ENCODE results near the gene PIK3C3. TPM values are rescaled to one million over a fixed set of nuclear protein-coding genes. Genes with fewer than 3 reads are reported as not detected.
"Not testable (repeated sequence)": the region's sequence is repeated elsewhere in the genome, so short reads cannot be mapped to it uniquely, and the experiment has no call there.

PIK3C3 gene
- total RNA-seq, 4 donors from 2014 or later = 35.5 to 54.7 (median 39.6) TPM

GRCh38 chr18:42005782-42006181, 50.7 kb downstream of the PIK3C3 start:
- DNase-seq (ENCODE audit: low spot score in 2 of 2) = no peak
- intact Hi-C loops (cut with DNase I; ENCODE audit: low total_unique reads) = no loop called here
- no peak overlapping the region for H3K4me3 ChIP-seq (ENCODE audit: low read depth, poor library complexity, severe bottlenecking)
- TF ChIP-seq POLR2A (IDR thresholded peaks at IDR 0.05) (no peak), CTCF (IDR thresholded peaks at IDR 0.05) (no peak)

- DNase-seq (ENCODE audit: low spot score in 2 of 2); intact Hi-C loops (cut with DNase I; ENCODE audit: low total_unique reads); H3K4me3 ChIP-seq (ENCODE audit: low read depth, poor library complexity, severe bottlenecking): not testable (repeated sequence)
Observed at GRCh38 chr18:42009457-42009856, 54.4 kb downstream of the PIK3C3 start.

- no peak overlapping the region for H3K4me3 ChIP-seq (ENCODE audit: low read depth, poor library complexity, severe bottlenecking)
- WGBS, 2 donors = 94 to 99% methylated on average over 4 of the region's 4 CpGs
- intact Hi-C loops (cut with DNase I; ENCODE audit: low total_unique reads) = no loop called here
- TF ChIP-seq POLR2A (IDR thresholded peaks at IDR 0.05) (no peak), CTCF (IDR thresholded peaks at IDR 0.05) (no peak)
- no peak for DNase-seq (ENCODE audit: low spot score in 2 of 2)
Observed at GRCh38 chr18:42011053-42011452, 56.0 kb downstream of the PIK3C3 start.

GRCh38 chr18:42018831-42019230, 63.8 kb downstream of the PIK3C3 start:
- 84 to 92% methylated on average over 4 of the region's 4 CpGs for WGBS, 2 donors
- DNase-seq (ENCODE audit: low spot score in 2 of 2) = no peak
- intact Hi-C loops (cut with DNase I; ENCODE audit: low total_unique reads) = no loop called here
- TF ChIP-seq POLR2A (IDR thresholded peaks at IDR 0.05) (no peak), CTCF (IDR thresholded peaks at IDR 0.05) (no peak)
- H3K4me3 ChIP-seq (ENCODE audit: low read depth, poor library complexity, severe bottlenecking) = no peak overlapping the region

GRCh38 chr18:42024131-42024530, 69.1 kb downstream of the PIK3C3 start:
- WGBS, 2 donors = 97 to 100% methylated on average over 1 of the region's 1 CpG
- no peak overlapping the region for H3K4me3 ChIP-seq (ENCODE audit: low read depth, poor library complexity, severe bottlenecking)
- DNase-seq (ENCODE audit: low spot score in 2 of 2) = no peak
- intact Hi-C loops (cut with DNase I; ENCODE audit: low total_unique reads) = no loop called here
- TF ChIP-seq POLR2A (IDR thresholded peaks at IDR 0.05) (no peak), CTCF (IDR thresholded peaks at IDR 0.05) (no peak)

GRCh38 chr18:42025491-42025890, 70.5 kb downstream of the PIK3C3 start:
- TF ChIP-seq POLR2A (IDR thresholded peaks at IDR 0.05) = no peak
- intact Hi-C loops (cut with DNase I; ENCODE audit: low total_unique reads) = no loop called here
- 96 to 97% methylated on average over 1 of the region's 1 CpG for WGBS, 2 donors
- H3K4me3 ChIP-seq (ENCODE audit: low read depth, poor library complexity, severe bottlenecking) = no peak overlapping the region
- DNase-seq (ENCODE audit: low spot score in 2 of 2) = no peak

GRCh38 chr18:42025974-42026625, 71.1 kb downstream of the PIK3C3 start:
- intact Hi-C loops (cut with DNase I; ENCODE audit: low total_unique reads) = no loop called here
- 88 to 90% methylated on average over 5 of the region's 5 CpGs for WGBS, 2 donors

More at GRCh38 chr18:42025974-42026625, 71.1 kb downstream of the PIK3C3 start:
- TF ChIP-seq CTCF (IDR thresholded peaks at IDR 0.05) (no peak), POLR2A (IDR thresholded peaks at IDR 0.05) (no peak)
- no peak overlapping the region for H3K4me3 ChIP-seq (ENCODE audit: low read depth, poor library complexity, severe bottlenecking)
- DNase-seq (ENCODE audit: low spot score in 2 of 2) = no peak
